Activated CD4-positive, alpha-beta T cell treated with anti-CD3 and anti-CD28 coated beads for 1 hour (primary cell): ENCODE data around the gene FAM234A.
"Not testable (repeated sequence)": the region's sequence is repeated elsewhere in the genome, so short reads cannot be mapped to it uniquely, and the experiment has no call there.

Experiments used
- DNase-seq: peaks from one replicate; pipeline ENCODE4 v3.0.0-alpha.2; 2020

FAM234A gene

GRCh38 chr16:266258-267164, 31.9 kb downstream of the FAM234A start:
- no peak for DNase-seq

- not testable (repeated sequence) for DNase-seq
These were observed 32.9 kb downstream of the FAM234A start for GRCh38 chr16:267562-267961.

- no peak for DNase-seq
These were observed 33.8 kb downstream of the FAM234A start for GRCh38 chr16:268141-269053.

- no peak for DNase-seq
These were observed 34.6 kb downstream of the FAM234A start for GRCh38 chr16:269061-269796.

- DNase-seq = no peak
These were observed 36.0 kb downstream of the FAM234A start for GRCh38 chr16:270381-271255.

- DNase-seq = no peak
These were observed 38.3 kb downstream of the FAM234A start for GRCh38 chr16:272633-273546.

GRCh38 chr16:273547-274421, 39.2 kb downstream of the FAM234A start:
- no peak for DNase-seq

- no peak for DNase-seq
These were observed 40.5 kb downstream of the FAM234A start for GRCh38 chr16:275041-275641.

GRCh38 chr16:275786-276232, 41.2 kb downstream of the FAM234A start, which contains the start of gene RGS11:
Gene RGS11 (minus strand): TSS chr16:275944. CDS start chr16:275911, 33 bp downstream.
- DNase-seq = no peak

GRCh38 chr16:276426-277077, 41.9 kb downstream of the FAM234A start:
- no peak for DNase-seq

GRCh38 chr16:278863-279366, 44.3 kb downstream of the FAM234A start:
- no peak for DNase-seq

GRCh38 chr16:279531-279930, 44.9 kb downstream of the FAM234A start:
- no peak for DNase-seq

GRCh38 chr16:280005-280460, 45.4 kb downstream of the FAM234A start:
- no peak for DNase-seq

- DNase-seq = no peak
These were observed 45.9 kb downstream of the FAM234A start, which contains the start of gene ARHGDIG for GRCh38 chr16:280552-280951. Gene ARHGDIG (plus strand): TSS chr16:280591. CDS start chr16:280681, 90 bp downstream.

- no peak for DNase-seq
These were observed 46.5 kb downstream of the FAM234A start for GRCh38 chr16:280991-281659.

GRCh38 chr16:281660-282255, 47.1 kb downstream of the FAM234A start:
- no peak for DNase-seq

GRCh38 chr16:282491-282890, 47.9 kb downstream of the FAM234A start:
- no peak for DNase-seq
